SK-N-SH treated with all-trans-retinoic acid at 6 μM for 48 hours (cell line): Measurements from ENCODE around the gene WDR18.

ENCODE experiments used
- ATAC-seq: fragments of 200-7000 bp; cut with Tn5 transposase; 3 replicates; pipeline ENCODE4 v1.9.1; 2020; ENCODE audit warnings: mild to moderate bottlenecking, moderate library complexity
- ARNTL ChIP-seq: fragments of 450-650 bp; formaldehyde crosslinking; IDR thresholded peaks from 2 replicates; pipeline ENCODE4 v1.5.0; 2020; ENCODE audit warnings: low read depth, mild to moderate bottlenecking, moderate library complexity, borderline replicate concordance
- BACH2 ChIP-seq: fragments of 250-450 bp; sonication (Bioruptor Pico); IDR thresholded peaks from 2 replicates; pipeline ENCODE4 v1.9.0; 2021; ENCODE audit warnings: mild to moderate bottlenecking, borderline replicate concordance
- CSRNP3 ChIP-seq: fragments of 250-450 bp; sonication (Bioruptor Pico); IDR thresholded peaks from 2 replicates; pipeline ENCODE4 v1.5.1; 2021; ENCODE audit warnings: mild to moderate bottlenecking, moderate library complexity
- ESRRG ChIP-seq: fragments of 250-450 bp; sonication (Bioruptor Pico); IDR thresholded peaks from 2 replicates; pipeline ENCODE4 v1.6.1; 2021; ENCODE audit warnings: mild to moderate bottlenecking
- GLIS3 ChIP-seq: fragments of 250-450 bp; sonication (Bioruptor Pico); IDR thresholded peaks from 2 replicates; pipeline ENCODE4 v1.5.0; 2020; ENCODE audit warnings: mild to moderate bottlenecking, moderate library complexity
- ISL1 ChIP-seq: fragments of 250-450 bp; sonication (Bioruptor Pico); IDR thresholded peaks from 2 replicates; pipeline ENCODE4 v2.1.2; 2022; ENCODE audit warnings: mild to moderate bottlenecking, moderate library complexity
- OSR1 ChIP-seq: fragments of 250-450 bp; sonication (Bioruptor Pico); IDR thresholded peaks from 2 replicates; pipeline ENCODE4 v1.8.0; 2022; ENCODE audit warnings: moderate library complexity, mild to moderate bottlenecking, inconsistent platforms
- POU6F1 ChIP-seq: fragments of 250-450 bp; sonication (Bioruptor Pico); IDR thresholded peaks from 2 replicates; pipeline ENCODE4 v1.8.0; 2021; ENCODE audit warnings: low read depth, mild to moderate bottlenecking, moderate library complexity, borderline replicate concordance
- PPARA ChIP-seq: fragments of 250-450 bp; sonication (Bioruptor Pico); IDR thresholded peaks from 2 replicates; pipeline ENCODE4 v1.5.0; 2020; ENCODE audit warnings: mild to moderate bottlenecking, borderline replicate concordance
- RARB ChIP-seq: fragments of 250-450 bp; sonication (Bioruptor Pico); IDR thresholded peaks from 2 replicates; pipeline ENCODE4 v1.8.0; 2021; ENCODE audit warnings: mild to moderate bottlenecking, moderate library complexity
- SNAI2 ChIP-seq: fragments of 250-450 bp; sonication (Bioruptor Pico); IDR thresholded peaks from 2 replicates; pipeline ENCODE4 v1.5.0; 2020; ENCODE audit warnings: mild to moderate bottlenecking, moderate library complexity
- TCF4 ChIP-seq: fragments of 250-450 bp; sonication (Bioruptor Pico); IDR thresholded peaks from 2 replicates; pipeline ENCODE4 v1.8.0; 2021; ENCODE audit warnings: mild to moderate bottlenecking, moderate library complexity, borderline replicate concordance
- TOX ChIP-seq: fragments of 250-450 bp; sonication (Bioruptor Pico); IDR thresholded peaks from 2 replicates; pipeline ENCODE4 v1.8.0; 2021; ENCODE audit warnings: mild to moderate bottlenecking, moderate library complexity, borderline replicate concordance
- ZFP30 ChIP-seq: fragments of 450-650 bp; formaldehyde crosslinking; IDR thresholded peaks from 2 replicates; pipeline ENCODE4 v1.5.0; 2022; ENCODE audit warnings: mild to moderate bottlenecking, moderate library complexity
- ZNF565 ChIP-seq: fragments of 450-650 bp; formaldehyde crosslinking; conservative IDR thresholded peaks from 2 replicates; pipeline ENCODE4 v1.5.0; 2020; ENCODE audit warnings: low read depth, mild to moderate bottlenecking, moderate library complexity
- ZNF70 ChIP-seq: fragments of 450-650 bp; formaldehyde crosslinking; IDR thresholded peaks from 2 replicates; pipeline ENCODE4 v1.5.0; 2020; ENCODE audit warnings: mild to moderate bottlenecking, moderate library complexity
- TF ChIP-seq, protein P1 (sequence below): fragments of 250-450 bp; sonication (Bioruptor Pico); IDR thresholded peaks from 2 replicates; pipeline ENCODE4 v1.5.1; 2020; ENCODE audit warnings: low read depth, mild to moderate bottlenecking, moderate library complexity

WDR18 gene

DNA sequence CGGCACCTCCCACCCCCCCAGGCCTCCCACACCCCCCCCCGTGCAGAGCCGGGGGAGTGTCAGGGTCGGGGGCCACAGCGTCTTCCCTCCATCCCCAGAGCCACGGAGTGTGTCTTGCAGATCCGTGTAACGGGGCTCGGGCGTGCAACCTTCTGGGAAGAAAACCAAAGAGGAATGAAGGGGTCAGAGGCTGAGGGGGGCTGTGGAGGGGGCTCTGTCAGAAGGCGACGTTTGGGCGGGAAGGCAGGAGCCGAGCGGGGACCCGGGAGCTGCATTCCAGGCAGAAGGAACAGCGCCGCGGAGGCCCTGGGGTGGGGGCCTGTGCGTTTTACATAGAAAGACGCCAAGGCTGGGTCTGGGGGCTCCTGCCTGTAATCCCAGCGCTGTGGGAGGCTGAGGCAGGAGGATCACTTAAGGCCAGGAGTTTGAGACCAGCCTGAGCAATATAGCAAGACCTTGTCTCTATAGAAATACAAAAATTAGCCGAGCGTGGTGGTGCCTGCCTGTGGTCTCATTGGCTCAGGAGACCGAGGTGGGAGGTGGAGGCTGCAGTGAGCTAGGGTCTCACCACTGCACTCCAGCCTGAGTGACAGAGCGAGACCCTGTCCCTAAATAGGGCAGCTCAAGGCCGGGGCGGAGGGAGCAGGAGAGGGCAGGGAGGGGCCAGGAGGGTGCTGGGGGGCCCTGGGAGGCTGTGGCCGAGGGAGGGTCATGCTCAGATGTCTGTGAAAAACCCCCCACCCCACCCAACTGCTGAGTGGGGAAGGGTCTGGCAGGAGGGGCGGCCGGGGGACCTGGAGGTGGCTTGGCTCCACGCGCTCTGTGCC is 30.5 kb upstream of the WDR18 start:
- no peak for ATAC-seq
- TF ChIP-seq BACH2 (no peak), TOX (no peak)
- TF ChIP-seq, protein P1, sequence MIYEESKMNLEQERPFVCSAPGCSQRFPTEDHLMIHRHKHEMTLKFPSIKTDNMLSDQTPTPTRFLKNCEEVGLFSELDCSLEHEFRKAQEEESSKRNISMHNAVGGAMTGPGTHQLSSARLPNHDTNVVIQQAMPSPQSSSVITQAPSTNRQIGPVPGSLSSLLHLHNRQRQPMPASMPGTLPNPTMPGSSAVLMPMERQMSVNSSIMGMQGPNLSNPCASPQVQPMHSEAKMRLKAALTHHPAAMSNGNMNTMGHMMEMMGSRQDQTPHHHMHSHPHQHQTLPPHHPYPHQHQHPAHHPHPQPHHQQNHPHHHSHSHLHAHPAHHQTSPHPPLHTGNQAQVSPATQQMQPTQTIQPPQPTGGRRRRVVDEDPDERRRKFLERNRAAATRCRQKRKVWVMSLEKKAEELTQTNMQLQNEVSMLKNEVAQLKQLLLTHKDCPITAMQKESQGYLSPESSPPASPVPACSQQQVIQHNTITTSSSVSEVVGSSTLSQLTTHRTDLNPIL (CRISPR knock-in tag): no peak

DNA sequence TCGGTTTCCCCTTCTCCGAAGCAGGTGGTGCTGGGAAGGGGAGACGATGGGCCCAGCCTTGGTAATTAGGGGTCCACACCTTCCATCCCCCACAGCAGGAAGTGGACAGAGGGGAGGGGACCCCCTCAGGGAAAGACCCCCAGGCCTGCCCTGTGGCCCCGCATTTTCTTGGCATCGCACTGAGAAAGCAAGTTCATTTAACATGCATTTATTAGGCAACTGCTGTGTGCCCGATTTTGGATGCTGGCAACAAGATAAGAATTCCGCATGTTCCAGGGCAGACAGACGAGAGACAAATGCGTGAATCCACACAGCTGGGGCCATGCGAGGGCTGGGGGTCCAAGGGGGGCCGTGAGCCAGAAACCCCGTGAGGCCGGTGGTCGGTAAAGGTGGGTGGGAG is 29.9 kb upstream of the WDR18 start:
- ATAC-seq: no peak
- TF ChIP-seq ZNF70 (CRISPR knock-in tag) (no peak), SNAI2 (CRISPR knock-in tag) (no peak), OSR1 (CRISPR knock-in tag) (no peak), ZFP30 (CRISPR knock-in tag) (no peak), PPARA (CRISPR knock-in tag) (no peak), ZNF565 (CRISPR knock-in tag) (no peak), TCF4 (CRISPR knock-in tag) (no peak), RARB (CRISPR knock-in tag) (no peak), BACH2 (no peak), ARNTL (no peak), ESRRG (CRISPR knock-in tag) (no peak), GLIS3 (CRISPR knock-in tag) (no peak), ISL1 (CRISPR knock-in tag) (no peak), CSRNP3 (CRISPR knock-in tag) (no peak), POU6F1 (CRISPR knock-in tag) (no peak)
- TF ChIP-seq, protein P1 (CRISPR knock-in tag): no peak

- no peak for TF ChIP-seq POU6F1 (CRISPR knock-in tag)
- no peak for TF ChIP-seq ESRRG (CRISPR knock-in tag)
- no peak for TF ChIP-seq RARB (CRISPR knock-in tag)
- TF ChIP-seq, all 23 proteins: peak for 0
- ATAC-seq: no peak
These were observed 29.3 kb upstream of the WDR18 start for GRCh38 chr19:954672-955494.
